T-helper 2 cell (primary cell): ENCODE results near the gene TAF13.
"Not testable (repeated sequence)": the region's sequence is repeated elsewhere in the genome, so short reads cannot be mapped to it uniquely, and the experiment has no call there.

Experiments used
- DNase-seq, 5 experiments: peaks; one replicate each; pipeline versions ENCODE4 v3.0.0 to v3.0.0-alpha.2; 2012 to 2022

The TAF13 gene

DNA sequence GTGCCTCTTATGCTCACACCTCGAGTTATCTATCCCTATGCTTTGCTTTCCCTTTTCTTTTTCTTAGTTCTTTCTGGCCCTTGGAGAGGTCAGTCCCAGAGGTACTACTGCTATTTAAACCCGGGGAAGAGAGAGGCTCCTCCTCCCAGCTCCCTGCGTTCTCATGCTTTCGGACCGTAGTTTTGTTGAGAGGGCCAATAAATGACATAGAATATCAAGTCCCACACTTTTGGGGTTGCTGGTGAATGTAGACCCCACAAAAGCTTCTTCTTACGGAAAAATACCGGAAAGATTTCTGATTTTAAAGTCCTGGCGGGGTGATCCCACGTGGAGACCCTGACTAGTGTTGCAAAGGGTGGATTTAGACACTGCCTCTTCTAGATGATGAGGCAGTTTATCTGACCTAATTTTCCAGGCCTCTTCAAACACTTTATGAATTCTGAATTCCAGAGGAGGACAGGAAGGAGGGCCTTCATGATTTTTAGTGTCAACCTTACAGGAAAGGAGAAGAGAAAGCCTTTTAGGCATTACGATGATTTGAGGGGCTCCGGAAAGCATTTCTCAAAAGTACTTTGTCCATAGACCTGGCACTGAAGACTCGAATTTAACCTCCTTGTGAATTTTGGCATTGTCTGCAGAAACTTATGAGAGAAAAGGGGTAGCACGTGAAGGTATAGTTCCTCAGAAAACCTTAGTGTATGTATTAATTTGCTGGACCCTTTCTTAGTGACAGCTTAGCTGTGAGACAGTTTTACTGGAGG is 15.5 kb upstream of the TAF13 start:
- DNase-seq = no peak

DNA sequence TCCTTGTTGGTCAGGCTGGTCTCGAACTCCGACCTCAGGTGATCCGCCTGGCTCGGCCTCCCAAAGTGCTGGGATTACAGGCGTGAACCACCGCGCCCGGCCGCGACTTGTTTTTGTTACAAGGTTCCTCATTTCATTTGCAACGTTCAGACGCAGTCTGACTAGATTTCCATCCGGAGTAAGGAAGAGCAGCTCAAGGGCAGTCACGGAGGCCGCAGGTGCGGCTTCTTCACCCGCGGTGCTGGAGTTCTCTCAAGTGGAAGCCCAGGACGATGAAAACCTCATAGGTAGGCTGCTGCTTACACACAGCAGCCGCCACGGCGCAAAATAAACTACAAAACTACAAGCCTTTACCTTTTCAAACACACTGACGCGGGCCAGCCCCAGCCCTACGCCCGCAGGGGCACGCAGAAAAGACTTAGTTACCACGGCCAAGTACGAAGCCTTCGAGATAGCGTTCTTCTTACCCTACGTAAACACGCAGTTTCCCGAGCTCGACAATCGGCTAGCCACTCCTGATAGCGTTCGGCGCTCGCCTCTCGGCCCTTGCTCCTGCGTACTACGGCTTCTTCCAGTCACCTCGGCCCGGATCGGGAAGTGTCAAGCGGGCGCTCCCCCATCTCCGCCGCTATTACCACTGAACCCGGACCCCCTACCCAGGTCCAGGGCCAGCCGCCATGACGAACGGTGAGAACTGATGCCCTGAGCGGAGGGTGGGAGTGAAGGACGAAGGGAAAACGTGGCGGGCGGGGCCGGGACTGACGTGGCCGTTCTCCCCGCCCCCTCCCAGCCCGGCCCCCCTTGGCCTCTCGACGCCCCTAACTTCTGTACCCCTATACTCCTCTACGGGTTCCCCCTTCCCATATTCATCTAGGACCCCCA is 14.6 kb upstream of the TAF13 start, which contains the start of gene TMEM167B:
TMEM167B (plus strand) TSS at position 569 of the 882 bp plus-strand sequence; CDS start at position 678, 109 bp downstream.
- peak; percentile 63 to 96 (median 81) for DNase-seq

DNA sequence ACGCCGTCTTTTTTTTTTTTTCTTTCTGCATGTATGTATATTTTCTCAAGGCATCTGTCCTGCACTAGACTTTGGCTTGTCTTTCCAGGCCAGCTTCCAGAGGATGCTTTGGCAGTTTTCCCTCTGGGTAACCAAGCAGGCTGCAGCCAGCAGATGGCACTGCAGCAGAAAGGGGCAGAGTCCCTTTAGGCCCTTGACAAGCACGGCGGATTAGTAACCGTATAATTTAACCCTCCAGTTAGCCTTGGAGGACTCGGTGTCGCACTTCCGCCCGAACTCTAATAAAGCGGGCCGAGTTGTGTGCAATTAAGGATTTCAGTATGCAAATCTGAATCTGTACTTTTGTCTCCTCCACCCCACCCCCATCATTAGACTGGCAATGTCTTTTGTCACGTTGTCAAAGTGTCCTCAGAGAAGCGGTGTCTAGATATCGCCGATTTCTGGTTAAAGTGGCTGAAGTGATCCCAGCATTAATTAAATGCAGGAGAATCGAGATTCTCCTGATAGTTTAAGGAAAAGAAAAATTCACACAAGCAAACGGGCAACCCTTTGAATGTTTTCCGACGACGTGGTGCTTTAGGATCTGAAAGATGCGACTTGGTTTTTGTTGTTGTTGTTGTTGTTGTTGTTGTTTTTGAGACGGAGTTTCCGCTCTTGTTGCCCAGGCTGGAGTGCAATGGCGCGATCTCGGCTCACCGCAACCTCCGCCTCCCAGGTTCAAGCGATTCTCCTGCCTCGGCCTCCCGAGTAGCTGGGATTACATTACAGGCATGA is 13.6 kb upstream of the TAF13 start:
- DNase-seq = peak in 1 of 5 experiments; percentile 67

DNA sequence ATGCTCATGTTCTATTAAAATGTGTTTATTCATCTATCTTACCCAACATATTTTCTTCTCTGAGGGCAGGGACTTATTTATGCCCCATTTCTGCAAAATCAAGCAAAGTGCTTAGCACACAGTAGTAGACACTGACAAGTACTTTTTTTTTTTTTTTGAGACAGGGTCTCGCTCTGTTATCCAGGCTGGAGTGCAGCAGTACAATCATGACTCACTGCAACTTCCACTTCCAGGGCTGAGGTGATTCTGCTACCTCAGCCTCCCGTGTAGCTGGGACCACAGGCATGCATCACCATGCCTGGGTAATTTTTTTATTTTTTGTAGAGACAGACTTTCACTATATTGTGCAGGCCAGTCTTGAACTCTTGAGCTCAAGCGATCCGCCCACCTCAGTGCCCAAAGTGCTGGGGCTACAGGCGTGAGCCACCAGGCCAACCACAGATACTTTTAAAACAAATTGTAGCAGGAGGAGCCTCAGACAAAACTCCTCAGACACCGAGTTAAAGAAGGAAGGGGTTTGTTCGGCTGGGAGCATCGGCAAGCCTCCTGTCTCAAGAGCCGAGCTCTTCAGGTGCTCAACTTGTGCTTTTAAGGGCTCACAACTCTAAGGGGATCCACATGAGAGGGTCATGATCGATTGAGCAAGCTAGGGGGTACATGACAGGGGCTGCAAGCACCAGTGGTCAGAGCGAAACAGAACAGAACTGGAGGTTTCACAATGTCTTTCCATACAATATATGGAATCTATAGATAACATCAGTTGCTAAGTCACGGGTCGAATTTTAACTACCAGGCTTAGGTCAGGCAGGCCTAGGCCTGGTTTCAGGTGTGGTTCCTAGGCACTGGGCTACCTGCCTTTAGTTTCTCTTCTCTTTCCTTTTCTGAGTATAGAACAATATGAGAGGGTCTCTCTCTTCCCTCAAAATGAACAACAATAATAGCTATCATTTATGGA is 9.0 kb upstream of the TAF13 start:
- DNase-seq = no peak

DNA sequence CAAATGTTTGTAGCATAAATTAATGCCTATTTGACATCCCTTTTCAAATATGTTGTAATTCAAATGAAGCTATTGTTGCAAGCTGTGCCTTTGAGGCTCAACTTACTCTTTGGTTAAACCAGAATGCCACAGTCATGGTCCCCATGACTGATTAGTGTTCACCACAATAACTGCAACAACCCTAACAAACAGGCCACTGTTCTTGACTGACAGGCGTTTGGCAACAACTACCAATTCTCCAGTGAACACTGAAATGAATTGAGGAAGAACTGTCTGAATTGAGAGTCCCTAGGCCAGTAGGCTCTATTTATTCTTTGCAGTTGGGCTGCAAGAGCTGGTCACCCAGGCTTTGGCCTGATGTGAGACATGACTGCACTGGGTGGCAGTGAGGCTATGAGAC is 8.1 kb upstream of the TAF13 start:
- peak in 1 of 5 experiments; percentile 49 for DNase-seq

DNA sequence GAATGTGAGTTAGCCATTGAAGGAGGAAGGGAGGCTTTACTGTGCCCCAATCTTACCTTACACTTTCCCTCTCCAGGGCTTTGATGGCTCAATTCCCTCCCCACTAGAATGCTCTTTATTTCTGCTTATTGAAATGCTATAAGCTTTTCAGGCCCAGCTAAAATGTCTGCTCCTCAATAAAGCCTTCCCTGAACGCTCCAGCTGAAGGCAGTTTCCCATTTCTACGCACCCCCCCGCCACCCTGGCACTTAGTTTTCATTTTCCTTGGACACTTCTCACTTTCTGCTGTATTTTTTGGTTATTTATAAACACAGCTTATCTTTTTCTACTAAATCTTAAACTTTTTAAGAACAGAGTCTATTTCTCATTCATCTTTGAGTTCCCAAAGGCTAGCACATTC is 7.7 kb upstream of the TAF13 start:
- no peak for DNase-seq

DNA sequence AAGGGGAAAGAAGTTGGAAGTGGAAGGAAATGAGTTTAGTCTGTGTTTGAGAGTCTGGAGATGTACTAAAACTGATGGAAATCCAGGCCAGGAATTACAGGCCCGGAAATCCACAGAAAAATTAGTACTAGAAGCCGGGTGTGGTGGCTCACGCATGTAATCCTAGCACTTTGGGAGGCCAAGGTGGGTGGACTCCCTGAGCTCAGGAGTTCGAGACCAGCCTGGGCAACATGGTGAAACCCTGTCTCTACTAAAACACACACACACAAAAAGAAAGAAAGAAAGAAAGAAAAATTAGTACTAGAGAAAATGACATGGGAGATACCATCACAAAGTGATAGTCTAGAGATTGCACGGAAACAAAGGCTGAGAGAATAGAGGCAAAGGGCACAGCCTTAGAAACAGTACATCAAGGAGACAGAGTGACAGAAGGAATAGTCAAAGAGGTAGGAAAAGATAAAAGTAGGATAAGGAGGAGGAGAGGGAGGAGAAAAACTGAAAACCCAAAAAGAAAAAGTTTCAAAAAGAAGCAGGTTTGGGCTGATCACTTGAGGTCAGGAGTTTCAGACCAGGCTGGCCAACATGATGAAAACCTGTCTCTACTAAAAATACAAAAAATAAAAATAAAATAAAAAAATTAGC is 4.8 kb upstream of the TAF13 start:
- DNase-seq = no peak

DNA sequence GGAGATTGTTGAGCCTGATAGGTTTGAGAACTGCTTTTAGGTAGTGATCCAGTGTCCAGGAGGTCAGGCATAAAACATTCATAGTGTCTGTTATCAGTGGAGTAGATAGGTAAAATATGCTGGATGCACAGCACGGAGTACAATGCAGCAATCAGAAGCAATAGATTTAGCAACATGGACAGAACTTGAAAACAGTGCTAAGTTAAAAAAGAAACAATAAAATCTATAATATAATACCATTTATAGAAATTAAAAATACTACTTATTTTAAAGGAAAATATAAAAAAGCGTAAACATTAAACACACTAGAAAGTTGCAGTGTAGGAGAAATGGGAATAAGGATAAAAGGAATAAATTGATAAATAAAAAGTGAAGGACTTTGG is 3.4 kb upstream of the TAF13 start:
- no peak for DNase-seq

DNA sequence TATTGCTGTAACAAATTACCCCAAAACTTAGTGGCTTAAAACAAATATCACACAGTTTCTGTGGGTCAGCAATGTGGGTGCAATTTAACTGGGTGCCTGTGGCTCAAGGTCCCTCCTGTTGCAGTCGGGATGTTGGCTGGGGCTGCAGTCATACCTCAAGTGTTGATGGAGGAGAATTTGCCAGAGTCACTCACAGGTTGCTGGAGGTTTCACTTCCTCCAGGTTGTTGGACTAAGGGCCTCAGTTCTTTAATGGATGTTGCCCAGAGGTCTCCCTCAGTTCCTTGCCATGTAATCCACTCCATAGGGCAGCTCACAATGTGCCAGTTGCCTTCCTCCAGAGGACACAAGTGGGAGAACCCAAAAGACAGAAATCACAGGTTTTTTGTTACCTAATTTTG is 2.5 kb upstream of the TAF13 start:
- no peak for DNase-seq

DNA sequence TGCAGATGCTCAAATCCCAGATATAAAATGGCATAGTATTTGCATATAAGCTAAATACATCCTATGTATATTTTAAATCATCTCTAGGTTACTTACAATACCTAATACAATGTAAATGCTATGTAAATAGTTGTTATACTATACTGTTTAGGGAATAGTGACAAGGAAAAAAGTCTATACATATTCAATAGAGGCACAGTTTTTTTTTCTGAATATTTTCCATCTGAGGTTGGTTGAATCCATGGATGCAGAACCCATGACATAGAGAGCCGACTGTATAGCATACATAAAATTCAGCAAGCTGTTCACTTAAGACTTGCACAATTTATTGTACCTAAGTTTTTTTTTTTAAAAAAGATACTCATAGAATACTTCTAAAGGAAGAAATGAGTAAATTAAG is 6.5 kb downstream of the TAF13 start:
- no peak for DNase-seq

DNA sequence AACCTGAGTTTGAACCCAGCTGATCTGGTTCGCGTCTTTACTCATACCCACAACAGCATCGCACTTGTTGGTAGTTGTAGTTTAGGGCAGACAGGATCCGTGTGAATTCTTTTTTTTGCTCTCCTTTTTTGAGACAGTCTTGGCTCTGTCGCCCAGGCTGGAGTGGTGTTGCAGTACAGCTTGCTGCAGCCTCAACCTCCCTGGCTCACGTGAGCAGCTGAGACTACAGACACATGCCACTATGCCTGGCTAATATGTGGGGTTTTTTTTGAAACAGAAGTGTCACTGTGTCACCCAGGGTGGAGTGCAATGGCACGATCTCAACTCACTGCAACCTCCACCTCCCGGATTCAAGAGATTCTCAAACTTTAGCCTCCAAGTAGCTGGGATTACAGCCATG is 7.9 kb downstream of the TAF13 start:
- DNase-seq = no peak

DNA sequence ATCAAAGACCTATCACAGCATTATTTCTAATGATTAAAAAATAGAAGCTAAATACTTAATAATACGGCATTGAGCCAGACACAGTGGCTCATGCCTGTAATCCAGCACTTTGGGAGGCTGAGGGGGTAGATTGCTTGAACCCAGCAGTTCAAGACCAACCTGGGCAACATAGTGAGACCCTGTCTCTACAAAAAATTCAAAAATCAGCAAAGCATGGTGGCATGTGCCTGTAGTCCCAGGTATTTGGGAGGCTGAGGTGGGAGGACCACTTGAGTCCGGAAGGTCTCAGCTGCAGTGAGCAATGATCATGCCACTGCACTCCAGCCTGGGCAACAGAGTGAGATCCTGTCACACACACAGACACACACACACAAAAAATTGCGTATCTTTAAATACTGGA is 10.7 kb downstream of the TAF13 start:
- no peak for DNase-seq

DNA sequence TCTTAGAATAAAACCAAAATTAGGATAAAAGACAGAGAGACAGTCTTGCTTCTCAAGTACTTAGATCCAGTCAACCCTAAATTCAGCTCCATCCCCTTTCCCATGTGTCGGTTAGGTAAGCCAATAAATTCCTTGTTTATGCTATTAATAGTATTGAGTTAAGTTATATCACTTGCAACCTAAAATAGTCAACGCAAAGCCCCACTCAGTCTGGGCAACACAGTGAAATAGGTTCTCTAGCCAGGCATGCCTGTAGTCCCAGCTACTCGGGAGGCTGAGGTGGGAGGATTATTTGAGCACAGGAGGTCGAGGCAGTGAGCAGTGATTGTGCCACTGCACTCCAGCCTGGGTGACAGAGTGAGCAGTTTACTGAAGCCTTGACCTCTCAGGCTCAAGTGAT is 14.6 kb downstream of the TAF13 start:
- DNase-seq = no peak

DNA sequence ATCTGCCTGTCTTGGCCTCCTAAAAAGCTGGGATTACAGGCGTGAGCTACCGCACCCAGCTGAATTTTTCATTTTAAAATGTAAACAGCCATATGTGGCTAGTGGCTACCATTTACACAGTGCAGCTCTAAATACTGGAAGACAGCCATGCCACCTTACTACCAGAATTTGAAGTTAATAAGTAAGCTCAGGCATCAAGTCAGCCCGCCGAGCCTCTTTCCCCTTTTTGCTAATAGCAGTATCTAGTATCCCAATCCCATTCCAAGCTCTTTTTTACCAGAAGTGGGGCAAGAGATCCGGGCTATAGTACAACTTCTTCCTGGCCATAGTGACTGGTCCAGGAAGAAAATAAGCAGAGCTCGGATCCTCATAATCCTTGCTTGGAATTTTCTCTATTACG is 15.1 kb downstream of the TAF13 start:
- no peak for DNase-seq

DNA sequence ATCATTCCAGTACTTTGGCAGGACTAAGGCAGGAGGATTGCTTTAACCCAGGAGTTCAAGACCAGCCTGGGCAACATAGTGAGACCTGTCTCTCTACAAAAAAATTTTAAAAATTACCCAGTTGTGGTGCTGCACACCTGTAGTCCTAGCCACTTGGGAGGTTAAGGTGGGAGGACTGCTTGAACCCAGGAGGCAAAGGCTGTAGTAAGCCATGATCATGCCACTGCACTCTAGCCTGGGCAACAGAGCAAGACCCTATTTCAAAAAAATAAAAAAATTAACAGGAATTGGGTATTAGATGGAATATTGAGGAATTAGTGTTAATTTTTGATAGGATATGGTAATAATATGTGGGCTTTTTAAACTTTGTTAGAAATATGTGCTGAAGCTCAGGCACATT is 16.8 kb downstream of the TAF13 start:
- no peak for DNase-seq

DNA sequence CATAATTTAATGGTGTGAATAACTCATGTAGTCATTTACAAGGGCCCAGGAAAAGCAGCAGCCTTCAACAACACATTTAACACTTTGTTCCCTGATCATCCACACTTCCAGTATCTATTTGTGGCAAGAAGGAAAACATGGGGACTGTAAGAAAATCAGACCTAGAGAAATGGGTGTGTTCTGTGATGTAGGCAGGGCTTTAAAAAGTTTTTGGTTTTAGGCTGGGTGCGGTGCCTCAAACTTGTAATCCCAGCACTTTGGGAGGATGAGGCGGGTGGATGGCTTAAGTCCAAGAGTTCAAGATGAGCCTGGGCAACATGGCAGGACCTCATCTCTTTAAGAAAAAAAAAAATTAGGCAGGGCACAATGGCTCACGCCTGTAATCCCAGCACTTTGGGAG is 19.7 kb downstream of the TAF13 start:
- no peak for DNase-seq

DNA sequence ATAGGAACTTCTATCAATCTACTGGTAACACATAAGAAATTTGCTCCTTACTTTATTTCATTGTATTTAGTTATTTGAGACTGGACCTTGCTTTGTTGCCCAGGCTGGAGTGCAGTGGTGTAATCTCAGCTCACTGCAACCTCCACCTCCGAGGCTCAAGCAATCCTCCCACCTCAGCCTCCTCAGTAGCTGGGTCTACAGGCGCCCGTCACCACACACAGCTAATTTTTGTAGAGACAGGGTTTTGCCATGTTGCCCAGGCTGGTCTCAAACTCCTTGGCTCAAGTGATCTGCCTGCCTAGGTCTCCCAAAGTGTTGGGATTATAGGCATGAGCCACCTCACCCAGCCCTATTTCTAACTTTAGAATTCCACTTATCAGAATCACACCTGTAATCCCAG is 23.7 kb downstream of the TAF13 start:
- DNase-seq = not testable (repeated sequence)

DNA sequence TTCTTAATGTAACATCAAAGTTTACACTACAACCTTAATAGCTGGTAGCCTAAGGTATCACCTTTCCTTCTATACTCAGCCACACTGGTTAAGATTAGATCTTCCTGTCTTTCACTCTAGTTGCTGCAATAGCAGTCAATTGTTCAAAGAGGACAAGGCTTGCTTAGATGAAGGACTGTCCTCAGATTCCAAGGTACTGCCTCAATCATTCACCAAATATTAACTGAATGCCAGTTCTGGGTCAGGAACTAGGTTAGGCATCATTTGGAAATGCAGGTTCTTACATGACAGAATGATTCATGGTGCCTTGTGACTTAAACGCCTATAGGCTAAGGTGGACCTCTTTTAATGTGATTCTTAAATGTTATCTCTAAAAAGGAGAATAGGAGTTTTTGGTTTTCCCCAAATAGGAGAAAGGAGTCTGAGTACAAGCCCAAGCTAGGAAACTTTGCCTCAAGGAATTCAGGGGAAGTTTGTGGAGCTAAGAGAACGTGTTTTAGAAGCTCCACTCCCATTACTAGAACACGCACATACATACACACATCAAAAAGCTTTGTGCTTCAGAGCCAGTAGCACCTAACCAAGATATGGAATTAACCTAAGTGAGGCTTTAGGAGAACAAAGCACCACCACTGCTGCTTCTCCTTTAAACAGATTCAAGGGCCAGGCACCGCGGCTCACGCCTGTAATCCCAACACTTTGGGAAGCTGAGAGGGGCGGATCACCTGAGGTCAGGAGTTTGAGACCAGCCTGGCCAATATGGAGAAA is 25.4 kb downstream of the TAF13 start:
- DNase-seq = no peak

DNA sequence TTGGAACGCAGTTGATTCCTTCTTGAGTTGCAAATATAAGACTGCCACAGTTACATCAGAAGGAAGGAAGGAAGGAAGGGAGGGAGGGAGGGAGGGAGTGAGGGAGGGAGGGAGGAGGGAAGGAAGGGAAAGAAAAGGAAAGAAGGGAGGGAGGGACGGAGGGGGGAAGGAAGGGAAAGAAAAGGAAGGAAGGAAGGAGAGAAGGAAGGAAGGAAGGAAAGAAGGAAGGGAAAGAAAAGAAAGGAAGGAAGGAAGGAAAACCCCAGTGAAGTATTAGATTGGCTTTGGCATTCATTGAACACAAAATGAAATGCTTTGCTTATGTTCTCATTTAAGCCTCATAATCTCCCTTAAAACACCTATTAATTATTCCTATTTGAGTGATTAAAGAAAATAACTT is 27.5 kb downstream of the TAF13 start:
- no peak for DNase-seq

DNA sequence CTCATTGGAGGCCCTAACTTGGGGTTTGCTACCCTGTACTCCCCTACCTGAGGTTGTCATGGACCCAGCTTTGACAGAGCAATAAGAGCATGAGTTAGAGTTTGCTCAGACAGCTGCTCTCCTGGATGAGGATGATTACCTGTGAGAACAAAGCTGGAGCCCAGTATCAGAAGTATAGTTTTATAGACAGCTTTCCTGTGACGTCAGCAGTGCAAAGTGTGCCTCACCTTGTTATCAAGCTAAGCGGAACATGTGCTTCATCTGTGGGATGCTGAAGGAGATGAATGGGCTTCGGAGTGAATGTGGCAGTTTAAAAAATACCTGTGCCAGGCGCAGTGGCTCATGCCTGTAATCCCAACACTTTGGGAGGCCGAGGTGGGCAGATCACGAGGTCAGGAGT is 28.5 kb downstream of the TAF13 start:
- DNase-seq = no peak

DNA sequence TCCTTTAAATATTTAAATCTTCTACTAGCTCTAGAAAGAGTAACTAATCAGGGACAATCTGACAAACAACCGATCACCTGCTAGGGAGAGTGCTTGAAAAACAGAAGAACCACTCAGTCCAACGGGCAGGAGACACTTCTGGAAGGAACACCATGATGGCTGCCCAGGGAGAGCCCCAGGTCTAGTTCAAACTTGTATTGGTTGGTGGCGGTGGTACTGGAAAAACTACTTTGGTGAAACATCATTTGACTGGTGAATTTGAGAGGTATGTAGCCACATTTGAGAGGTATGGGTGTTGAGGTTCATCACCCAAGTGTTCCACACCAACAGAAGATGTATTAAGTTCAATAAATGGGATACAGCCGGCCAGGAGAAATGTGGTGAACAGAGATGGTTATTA is 29.1 kb downstream of the TAF13 start:
- DNase-seq = no peak
